GM19238 (cell line): ENCODE measurements around the gene CXCL16.

Experiments
- DNase-seq: peaks from one replicate; pipeline ENCODE4 v3.0.0; 2011; ENCODE audit warnings: low spot score; ENCODE audit not compliant: insufficient read length

Gene CXCL16

GRCh38 chr17:4751932-4752331, 12.2 kb upstream of the CXCL16 start:
- DNase-seq = no peak

GRCh38 chr17:4750606-4751005, 10.9 kb upstream of the CXCL16 start:
- no peak for DNase-seq

GRCh38 chr17:4748686-4749085, 9.0 kb upstream of the CXCL16 start:
- no peak for DNase-seq

GRCh38 chr17:4747847-4748246, 8.1 kb upstream of the CXCL16 start:
- DNase-seq = no peak

- DNase-seq = no peak
Observed at GRCh38 chr17:4744999-4745969, 5.6 kb upstream of the CXCL16 start.

GRCh38 chr17:4743898-4744297, 4.2 kb upstream of the CXCL16 start:
- DNase-seq = no peak

GRCh38 chr17:4743216-4743615, 3.5 kb upstream of the CXCL16 start:
- no peak for DNase-seq

GRCh38 chr17:4742629-4743028, 2.9 kb upstream of the CXCL16 start:
- no peak for DNase-seq

GRCh38 chr17:4742133-4742532, 2.4 kb upstream of the CXCL16 start:
- DNase-seq = no peak

- no peak for DNase-seq
Observed at GRCh38 chr17:4741544-4741943, 1.8 kb upstream of the CXCL16 start.

- DNase-seq = no peak
Observed at GRCh38 chr17:4740584-4740983, 856 bp upstream of the CXCL16 start.

GRCh38 chr17:4740025-4740351, 260 bp upstream of the CXCL16 start:
- DNase-seq = no peak

- DNase-seq = no peak
Observed at GRCh38 chr17:4738136-4739121, 1.3 kb downstream of the CXCL16 start.

GRCh38 chr17:4735876-4736651, 3.7 kb downstream of the CXCL16 start:
- no peak for DNase-seq

- DNase-seq = no peak
Observed at GRCh38 chr17:4734857-4735475, 4.8 kb downstream of the CXCL16 start.

- DNase-seq = no peak
Observed at GRCh38 chr17:4733073-4733531, 6.6 kb downstream of the CXCL16 start.

- DNase-seq = no peak
Observed at GRCh38 chr17:4728124-4728523, 11.6 kb downstream of the CXCL16 start.

- no peak for DNase-seq
Observed at GRCh38 chr17:4725646-4726310, 13.9 kb downstream of the CXCL16 start.

- DNase-seq = no peak
Observed at GRCh38 chr17:4724650-4725049, 15.1 kb downstream of the CXCL16 start.

- DNase-seq = no peak
Observed at GRCh38 chr17:4722678-4723240, 17.0 kb downstream of the CXCL16 start.
